Caco-2 (cell line): ENCODE data around the gene LITAF. TPM values are rescaled to one million over a fixed set of nuclear protein-coding genes. Genes with fewer than 3 reads are reported as not detected.
"Not testable (repeated sequence)": the region's sequence is repeated elsewhere in the genome, so short reads cannot be mapped to it uniquely, and the experiment has no call there.

Experiments
- BruUV-seq: library from RNA; stranded (reverse); fragments of 400-500 nt; replicated peaks from 2 replicates; lab custom pipeline; 2021; lab: Mats Ljungman, UMichigan
- CTCF ChIA-PET: fragments of 300-600 bp; sonication (Branson Sonifier 250); formaldehyde crosslinking; loops from one replicate; lab custom pipeline; 2022; ENCODE audit warnings: antibody characterized with exemption; lab: Charles Lee
- POLR2A ChIA-PET: fragments of 300-600 bp; sonication (Branson Sonifier 250); formaldehyde crosslinking; loops from one replicate; lab custom pipeline; 2022; ENCODE audit warnings: antibody characterized with exemption; lab: Charles Lee
- DNase-seq, 2 experiments: peaks; one replicate each; pipeline versions ENCODE4 v3.0.0 to v3.0.0-alpha.2; 2020 to 2022
- H3K27me3 ChIP-seq: replicated peaks from 2 replicates; pipeline ENCODE4 v1.6.0; 2011; ENCODE audit warnings: low read length; ENCODE audit not compliant: control insufficient read depth, insufficient read depth
- H3K36me3 ChIP-seq: 2 replicates; pipeline ENCODE4 v1.5.1; 2011; ENCODE audit warnings: low read length; ENCODE audit not compliant: control insufficient read depth, insufficient read depth
- H3K4me1 ChIP-seq: fragments of 250-450 bp; sonication (Bioruptor Pico); 2 replicates; pipeline ENCODE4 v1.5.1; 2020; ENCODE audit warnings: mild to moderate bottlenecking
- H3K4me3 ChIP-seq: 2 replicates; pipeline ENCODE4 v1.5.1; 2011; ENCODE audit warnings: low read depth, mild to moderate bottlenecking, control low read depth, low read length
- H3K9me3 ChIP-seq: fragments of 250-450 bp; sonication (Bioruptor Pico); 2 replicates; pipeline ENCODE4 v1.5.1; 2020; ENCODE audit warnings: mild to moderate bottlenecking, moderate library complexity
- H3K27ac Mint-ChIP-seq: one replicate; pipeline ENCODE4 v1.8.0; 2022; ENCODE audit warnings: mixed read lengths; ENCODE audit not compliant: unreplicated experiment
- H3K27me3 Mint-ChIP-seq: one replicate; pipeline ENCODE4 v1.8.0; 2022; ENCODE audit warnings: mixed read lengths; ENCODE audit not compliant: insufficient read depth, unreplicated experiment
- H3K36me3 Mint-ChIP-seq: one replicate; pipeline ENCODE4 v1.8.0; 2022; ENCODE audit warnings: mild to moderate bottlenecking, mixed read lengths; ENCODE audit not compliant: insufficient read depth, unreplicated experiment
- H3K4me1 Mint-ChIP-seq: one replicate; pipeline ENCODE4 v1.8.0; 2022; ENCODE audit warnings: low read depth, mixed read lengths; ENCODE audit not compliant: unreplicated experiment
- H3K4me3 Mint-ChIP-seq: one replicate; pipeline ENCODE4 v1.8.0; 2022; ENCODE audit warnings: mild to moderate bottlenecking, moderate library complexity, mixed read lengths; ENCODE audit not compliant: unreplicated experiment
- H3K9me3 Mint-ChIP-seq: one replicate; pipeline ENCODE4 v1.8.0; 2022; ENCODE audit warnings: mixed read lengths; ENCODE audit not compliant: unreplicated experiment
- intact Hi-C: fragments of 100-400 bp; cut with micrococcal nuclease; formaldehyde crosslinking; loops from one replicate; pipeline ENCODE4 v1.10.0; 2022; ENCODE audit not compliant: unreplicated experiment
- total RNA-seq: library from RNA; stranded (reverse); gene quantifications from 2 replicates; pipeline ENCODE4 v1.2.3, GENCODE V29; 2022
- TF ChIP-seq, protein P1 (sequence below), 2 experiments: fragments of 200-600 bp in 1 of 2; IDR thresholded peaks; 1 replicate in 1 of 2; 2 replicates in 1 of 2; pipeline versions ENCODE4 v1.5.1 to v1.8.0; 2011 to 2022; ENCODE audit warnings: antibody characterized with exemption in 1 of 2, control low read depth in 1 of 2, inconsistent platforms in 1 of 2, low read depth in 1 of 2, low read length in 1 of 2, mild to moderate bottlenecking in 1 of 2, moderate library complexity in 1 of 2; ENCODE audit not compliant: insufficient read depth in 1 of 2, severe bottlenecking in 1 of 2, unreplicated experiment in 1 of 2

The LITAF gene
- total RNA-seq, 1 experiment from 2014 or later, result 60.9 TPM

DNA sequence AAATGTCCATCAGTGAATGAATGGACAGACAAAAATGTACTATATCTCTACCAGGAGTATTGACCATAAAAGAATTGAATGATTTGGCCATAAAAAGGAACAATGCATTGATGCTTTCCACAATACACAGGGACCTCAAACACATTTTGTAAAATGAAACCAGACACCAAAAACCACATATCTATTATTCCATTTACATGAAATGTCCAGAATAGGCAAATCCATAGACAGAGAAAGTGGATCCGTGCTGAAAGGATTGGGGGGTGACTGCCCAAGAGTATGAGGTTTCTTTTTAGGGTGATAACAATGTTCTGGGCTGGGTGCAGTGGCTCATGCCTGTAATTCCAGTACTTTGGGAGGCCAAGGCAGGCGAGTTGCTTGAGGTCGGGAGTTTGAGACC, 6.9 kb upstream of the LITAF start:
- TF ChIP-seq, protein P1, sequence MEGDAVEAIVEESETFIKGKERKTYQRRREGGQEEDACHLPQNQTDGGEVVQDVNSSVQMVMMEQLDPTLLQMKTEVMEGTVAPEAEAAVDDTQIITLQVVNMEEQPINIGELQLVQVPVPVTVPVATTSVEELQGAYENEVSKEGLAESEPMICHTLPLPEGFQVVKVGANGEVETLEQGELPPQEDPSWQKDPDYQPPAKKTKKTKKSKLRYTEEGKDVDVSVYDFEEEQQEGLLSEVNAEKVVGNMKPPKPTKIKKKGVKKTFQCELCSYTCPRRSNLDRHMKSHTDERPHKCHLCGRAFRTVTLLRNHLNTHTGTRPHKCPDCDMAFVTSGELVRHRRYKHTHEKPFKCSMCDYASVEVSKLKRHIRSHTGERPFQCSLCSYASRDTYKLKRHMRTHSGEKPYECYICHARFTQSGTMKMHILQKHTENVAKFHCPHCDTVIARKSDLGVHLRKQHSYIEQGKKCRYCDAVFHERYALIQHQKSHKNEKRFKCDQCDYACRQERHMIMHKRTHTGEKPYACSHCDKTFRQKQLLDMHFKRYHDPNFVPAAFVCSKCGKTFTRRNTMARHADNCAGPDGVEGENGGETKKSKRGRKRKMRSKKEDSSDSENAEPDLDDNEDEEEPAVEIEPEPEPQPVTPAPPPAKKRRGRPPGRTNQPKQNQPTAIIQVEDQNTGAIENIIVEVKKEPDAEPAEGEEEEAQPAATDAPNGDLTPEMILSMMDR (IDR thresholded peaks at IDR 0.05; ENCODE audit: insufficient read depth in 1 of 2, low read depth in 1 of 2, low read length in 1 of 2, severe bottlenecking in 1 of 2, unreplicated experiment in 1 of 2), result no peak
- ChIA-PET CTCF (interaction anchor here (0.7 kb wide), 2 partner anchors 8 to 49 kb away, joined by 3 to 5 read pairs; no protein-coding TSS in a partner anchor), POLR2A (no interaction called here)
- Mint-ChIP-seq H3K27me3 (no peaks in the 10 kb centered on the region), H3K36me3 (no peaks in the 10 kb centered on the region), H3K4me3 (no peak overlapping the region), H3K9me3 (no peaks in the 10 kb centered on the region), H3K4me1 (peaks cover 7% of the 10 kb centered on the region), H3K27ac (no peak overlapping the region)
- BruUV-seq, result no TSS peak
- Histone ChIP-seq H3K4me3 (no peak overlapping the region), H3K36me3 (no peaks in the 10 kb centered on the region), H3K4me1 (peaks cover 15% of the 10 kb centered on the region), H3K27me3 (no peaks in the 10 kb centered on the region), H3K9me3 (no peaks in the 10 kb centered on the region)
- intact Hi-C loops, result loop anchor here (5.0 kb wide), 1 partner anchor 44 kb away; no protein-coding TSS in a partner anchor
- no peak for DNase-seq

DNA sequence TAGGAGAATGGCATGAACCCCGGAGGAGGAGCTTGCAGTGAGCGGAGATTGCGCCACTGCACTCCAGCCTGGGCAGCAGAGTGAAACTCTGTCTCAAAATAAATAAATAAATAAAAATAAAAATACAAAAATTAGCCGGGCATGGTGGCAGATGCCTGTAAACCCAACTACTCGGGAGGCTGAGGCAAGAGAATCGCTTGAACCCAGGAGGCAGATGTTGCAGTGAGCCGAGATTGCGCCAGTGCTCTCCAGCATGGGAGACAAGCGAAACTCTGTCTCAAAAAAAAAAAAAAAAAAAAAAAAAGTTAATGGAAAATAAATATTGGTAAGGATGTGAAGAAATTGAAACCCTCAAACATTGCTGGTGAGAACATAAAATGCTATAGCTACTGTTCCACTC, 6.4 kb upstream of the LITAF start:
- BruUV-seq, CTCF ChIA-PET, H3K27me3 ChIP-seq, H3K4me1 Mint-ChIP-seq, H3K36me3 ChIP-seq, H3K27ac Mint-ChIP-seq, H3K9me3 ChIP-seq, H3K9me3 Mint-ChIP-seq, POLR2A ChIA-PET, H3K27me3 Mint-ChIP-seq, DNase-seq, H3K4me3 Mint-ChIP-seq, H3K4me3 ChIP-seq, H3K36me3 Mint-ChIP-seq: not testable (repeated sequence)
- peaks cover 15% of the 10 kb centered on the region for H3K4me1 ChIP-seq
- intact Hi-C loops, result loop anchor here (5.0 kb wide), 1 partner anchor 44 kb away; no protein-coding TSS in a partner anchor

DNA sequence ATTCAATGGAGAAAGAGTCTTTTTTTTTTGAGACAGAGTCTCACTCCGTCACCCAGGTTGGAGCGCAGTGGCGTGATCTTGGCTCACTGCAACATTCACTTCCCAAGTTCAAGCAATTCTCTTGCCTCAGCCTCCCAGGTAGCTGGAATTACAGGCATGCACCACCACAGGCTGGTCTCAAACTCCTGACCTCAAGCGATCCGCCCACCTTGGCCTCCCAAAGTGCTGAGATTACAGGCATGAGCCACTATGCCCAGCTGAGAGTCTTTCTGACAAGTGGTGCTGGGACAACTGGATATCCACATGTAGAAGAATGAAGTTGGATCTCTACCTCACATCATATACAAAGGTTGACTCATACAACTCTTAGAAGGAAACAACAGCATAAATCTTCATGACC, 4.9 kb upstream of the LITAF start:
- H3K27ac Mint-ChIP-seq, H3K27me3 ChIP-seq, H3K4me1 Mint-ChIP-seq, H3K4me3 ChIP-seq, BruUV-seq, POLR2A ChIA-PET, H3K36me3 Mint-ChIP-seq, H3K4me1 ChIP-seq, CTCF ChIA-PET, H3K36me3 ChIP-seq, H3K9me3 Mint-ChIP-seq, H3K27me3 Mint-ChIP-seq, H3K4me3 Mint-ChIP-seq, H3K9me3 ChIP-seq, DNase-seq: not testable (repeated sequence)
- intact Hi-C loops, result loop anchor here (5.0 kb wide), 1 partner anchor 46 kb away; no protein-coding TSS in a partner anchor

DNA sequence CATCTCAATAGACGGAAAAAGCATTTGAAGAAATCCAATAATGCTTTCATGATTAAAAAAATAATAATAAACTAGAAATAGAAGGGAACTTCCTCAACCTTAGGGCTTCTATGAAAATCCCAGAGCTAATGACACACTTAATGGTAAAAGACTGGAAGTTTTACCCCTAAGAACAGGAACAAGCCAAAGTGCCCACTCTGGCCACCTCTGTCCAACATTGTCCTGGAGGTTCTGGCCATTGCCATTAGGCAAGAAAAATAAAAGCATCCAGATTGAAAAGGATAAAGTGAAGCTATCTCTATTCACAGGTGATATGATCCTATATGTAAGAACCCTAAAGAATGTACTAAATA, 2.5 kb upstream of the LITAF start:
- Mint-ChIP-seq H3K27ac (no peak overlapping the region), H3K36me3 (peaks cover 13% of the 10 kb centered on the region), H3K9me3 (no peaks in the 10 kb centered on the region), H3K4me1 (no peaks in the 10 kb centered on the region), H3K4me3 (no peak overlapping the region), H3K27me3 (no peaks in the 10 kb centered on the region)
- no peak for DNase-seq
- Histone ChIP-seq H3K4me1 (peaks cover 18% of the 10 kb centered on the region), H3K36me3 (no peaks in the 10 kb centered on the region), H3K27me3 (no peaks in the 10 kb centered on the region), H3K4me3 (no peak overlapping the region), H3K9me3 (no peaks in the 10 kb centered on the region)
- TF ChIP-seq, protein P1 (IDR thresholded peaks at IDR 0.05; ENCODE audit: insufficient read depth in 1 of 2, low read depth in 1 of 2, low read length in 1 of 2, severe bottlenecking in 1 of 2, unreplicated experiment in 1 of 2), result no peak
- BruUV-seq, result no TSS peak
- CTCF ChIA-PET, result no interaction called here
- POLR2A ChIA-PET, result no interaction called here
- intact Hi-C loops, result no loop called here
